Astrocyte of the cerebellum (primary cell): Measurements from ENCODE around the gene ASCC2.

ENCODE experiments used
- DNase-seq: peaks from one replicate; pipeline ENCODE4 v3.0.0-alpha.2; 2011; ENCODE audit warnings: low read depth
- H3K4me3 ChIP-seq: 2 replicates; pipeline ENCODE4 v1.5.1; 2011; ENCODE audit warnings: mild to moderate bottlenecking, low read depth, low read length, moderate library complexity
- in situ Hi-C: cut with HindIII; loops from 2 replicates; pipeline ENCODE4 v1.10.0; 2017; ENCODE audit warnings: low sequenced_read_pairs
- TF ChIP-seq, protein P1 (sequence below): IDR thresholded peaks from 2 replicates; pipeline ENCODE4 v1.5.1; 2012; ENCODE audit warnings: low read length, low read depth, moderate library complexity, mild to moderate bottlenecking; ENCODE audit errors: missing control alignments

ASCC2 gene

DNA sequence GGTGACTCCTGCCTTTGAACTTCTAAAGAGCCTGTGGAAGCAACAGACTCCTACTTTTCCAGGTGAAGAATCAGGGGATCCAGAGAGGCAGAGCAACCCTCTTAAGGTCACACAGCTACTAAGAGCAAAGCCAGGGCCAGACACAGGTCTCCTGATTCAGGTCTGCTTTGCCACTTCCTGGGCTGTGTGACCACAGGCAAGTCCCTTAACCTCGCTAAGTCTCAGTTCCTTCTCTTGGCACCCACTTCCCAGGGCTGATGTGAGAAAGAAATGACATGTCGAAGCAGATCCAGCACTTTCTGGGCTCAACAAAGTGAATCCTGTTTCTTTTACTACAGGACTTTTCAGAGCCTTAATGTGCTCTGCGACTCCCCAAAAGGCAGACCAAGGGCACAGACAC lies 40.7 kb downstream of the ASCC2 start:
- in situ Hi-C loops = no loop called here
- DNase-seq = no peak
- H3K4me3 ChIP-seq = no peak overlapping the region
- TF ChIP-seq, protein P1, sequence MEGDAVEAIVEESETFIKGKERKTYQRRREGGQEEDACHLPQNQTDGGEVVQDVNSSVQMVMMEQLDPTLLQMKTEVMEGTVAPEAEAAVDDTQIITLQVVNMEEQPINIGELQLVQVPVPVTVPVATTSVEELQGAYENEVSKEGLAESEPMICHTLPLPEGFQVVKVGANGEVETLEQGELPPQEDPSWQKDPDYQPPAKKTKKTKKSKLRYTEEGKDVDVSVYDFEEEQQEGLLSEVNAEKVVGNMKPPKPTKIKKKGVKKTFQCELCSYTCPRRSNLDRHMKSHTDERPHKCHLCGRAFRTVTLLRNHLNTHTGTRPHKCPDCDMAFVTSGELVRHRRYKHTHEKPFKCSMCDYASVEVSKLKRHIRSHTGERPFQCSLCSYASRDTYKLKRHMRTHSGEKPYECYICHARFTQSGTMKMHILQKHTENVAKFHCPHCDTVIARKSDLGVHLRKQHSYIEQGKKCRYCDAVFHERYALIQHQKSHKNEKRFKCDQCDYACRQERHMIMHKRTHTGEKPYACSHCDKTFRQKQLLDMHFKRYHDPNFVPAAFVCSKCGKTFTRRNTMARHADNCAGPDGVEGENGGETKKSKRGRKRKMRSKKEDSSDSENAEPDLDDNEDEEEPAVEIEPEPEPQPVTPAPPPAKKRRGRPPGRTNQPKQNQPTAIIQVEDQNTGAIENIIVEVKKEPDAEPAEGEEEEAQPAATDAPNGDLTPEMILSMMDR = no peak

GRCh38 chr22:29795663-29796062 lies 42.4 kb downstream of the ASCC2 start:
- DNase-seq = no peak
- TF ChIP-seq, protein P1 = no peak
- in situ Hi-C loops = no loop called here
- no peak overlapping the region for H3K4me3 ChIP-seq

DNA sequence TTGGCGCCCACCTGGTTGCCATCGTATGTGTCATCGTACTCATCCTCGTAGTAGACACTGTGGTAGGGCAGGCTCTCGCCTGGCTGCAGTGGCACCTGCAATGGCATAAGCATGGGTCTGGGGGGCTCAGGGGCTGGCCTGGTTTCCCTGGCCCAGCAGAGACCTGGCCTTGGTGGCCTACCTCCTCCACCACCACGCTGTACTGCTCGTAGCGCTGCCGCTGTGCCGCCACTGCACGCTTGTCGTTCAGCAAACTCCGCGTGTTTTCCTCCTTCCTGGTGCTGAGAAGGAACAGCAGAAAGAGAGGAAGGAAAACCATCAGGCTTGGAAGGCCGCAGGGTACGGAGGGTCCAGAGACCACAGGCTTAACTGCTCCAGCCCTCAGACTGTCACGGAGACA lies 44.7 kb downstream of the ASCC2 start:
- H3K4me3 ChIP-seq = no peak overlapping the region
- in situ Hi-C loops = no loop called here
- DNase-seq = no peak
- TF ChIP-seq, protein P1 = no peak

- no peak for DNase-seq
- TF ChIP-seq, protein P1 = no peak
- no peak overlapping the region for H3K4me3 ChIP-seq
- in situ Hi-C loops = no loop called here
These were observed 48.0 kb downstream of the ASCC2 start for GRCh38 chr22:29790061-29790460.

DNA sequence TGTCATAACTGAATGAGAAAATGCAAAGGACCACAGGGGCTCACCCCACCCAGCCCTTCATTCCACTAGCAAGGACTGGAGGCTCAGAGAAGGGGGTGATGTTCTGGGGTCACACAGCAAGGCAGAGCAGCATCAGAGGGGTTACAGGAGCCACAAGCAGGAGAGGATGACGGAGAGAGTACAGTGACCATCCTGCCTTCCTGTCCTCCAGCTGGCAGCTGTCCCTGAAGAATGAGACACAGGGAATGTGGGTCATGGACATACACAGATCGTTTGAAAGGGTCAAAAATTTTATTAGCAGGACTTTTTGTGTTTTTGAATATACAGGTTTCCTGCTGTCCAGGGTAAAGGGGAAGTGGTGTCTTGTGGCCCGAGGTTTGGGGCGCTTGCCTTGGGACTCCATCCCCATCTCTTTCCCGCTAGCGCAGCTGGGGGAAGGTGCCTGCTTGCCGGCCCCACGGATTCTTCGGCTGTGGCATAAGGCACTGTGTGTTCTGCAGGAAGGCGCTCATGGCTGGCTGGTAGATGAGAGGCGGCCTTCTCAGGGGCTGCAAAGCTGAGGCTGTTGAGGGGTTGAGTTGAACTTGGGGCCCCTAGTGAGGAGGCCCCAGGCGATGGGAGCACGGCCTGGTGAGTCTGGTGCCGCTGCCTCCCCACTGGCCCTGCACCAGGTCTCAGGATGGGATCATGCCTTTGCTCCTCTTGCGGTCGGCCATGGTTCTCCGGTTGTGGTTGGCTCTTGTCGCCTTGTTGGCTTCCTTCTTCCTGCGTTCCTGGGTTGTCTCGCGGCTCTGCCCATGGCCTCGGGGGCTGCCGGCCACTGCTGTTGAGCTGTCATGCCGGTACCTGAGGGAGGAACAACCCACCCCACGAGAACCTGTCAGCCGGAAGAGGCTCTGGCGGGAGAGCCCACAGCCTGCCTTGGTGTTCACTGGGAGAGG lies 49.5 kb downstream of the ASCC2 start:
- in situ Hi-C loops = no loop called here
- no peak overlapping the region for H3K4me3 ChIP-seq
- no peak for DNase-seq
- TF ChIP-seq, protein P1 = no peak

DNA sequence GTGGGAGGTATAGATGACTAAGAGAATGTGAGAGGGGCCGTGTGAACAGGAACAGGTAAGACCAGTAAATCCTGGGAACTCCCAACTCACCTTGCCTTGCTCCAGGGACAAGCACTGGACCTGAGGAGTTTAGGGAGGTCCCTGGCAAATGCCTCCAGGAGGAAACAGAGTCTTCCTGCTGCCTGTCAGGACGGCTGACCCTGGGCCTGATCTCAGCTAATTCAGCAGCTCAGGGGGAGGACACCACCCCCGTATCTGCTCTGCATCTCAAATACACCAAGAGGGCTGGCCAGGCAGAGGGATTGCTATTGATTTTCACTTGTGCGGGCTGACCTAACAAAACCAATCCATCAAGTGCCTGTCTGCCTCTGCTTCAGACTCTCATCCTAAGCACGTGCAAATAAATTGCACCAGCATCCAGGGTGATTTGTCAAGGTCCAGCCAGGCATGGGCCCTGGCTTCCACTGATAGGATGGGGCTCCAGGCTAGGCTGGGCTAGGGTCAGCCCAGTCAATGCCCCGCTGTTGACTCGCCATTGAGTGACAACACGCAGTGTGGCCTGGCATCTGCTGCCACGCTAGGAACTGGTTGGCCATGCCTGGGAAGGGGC lies 50.6 kb downstream of the ASCC2 start:
- no peak overlapping the region for H3K4me3 ChIP-seq
- DNase-seq = no peak
- in situ Hi-C loops = no loop called here
- TF ChIP-seq, protein P1 = no peak
